DMS153 (cell line): ENCODE results near the gene KDM5B.
"Not testable (repeated sequence)": the region's sequence is repeated elsewhere in the genome, so short reads cannot be mapped to it uniquely, and the experiment has no call there.

Experiments used
- DNase-seq: peaks from one replicate; lab custom pipeline; 2025; lab: John Stamatoyannopoulos, UW

KDM5B gene

DNA sequence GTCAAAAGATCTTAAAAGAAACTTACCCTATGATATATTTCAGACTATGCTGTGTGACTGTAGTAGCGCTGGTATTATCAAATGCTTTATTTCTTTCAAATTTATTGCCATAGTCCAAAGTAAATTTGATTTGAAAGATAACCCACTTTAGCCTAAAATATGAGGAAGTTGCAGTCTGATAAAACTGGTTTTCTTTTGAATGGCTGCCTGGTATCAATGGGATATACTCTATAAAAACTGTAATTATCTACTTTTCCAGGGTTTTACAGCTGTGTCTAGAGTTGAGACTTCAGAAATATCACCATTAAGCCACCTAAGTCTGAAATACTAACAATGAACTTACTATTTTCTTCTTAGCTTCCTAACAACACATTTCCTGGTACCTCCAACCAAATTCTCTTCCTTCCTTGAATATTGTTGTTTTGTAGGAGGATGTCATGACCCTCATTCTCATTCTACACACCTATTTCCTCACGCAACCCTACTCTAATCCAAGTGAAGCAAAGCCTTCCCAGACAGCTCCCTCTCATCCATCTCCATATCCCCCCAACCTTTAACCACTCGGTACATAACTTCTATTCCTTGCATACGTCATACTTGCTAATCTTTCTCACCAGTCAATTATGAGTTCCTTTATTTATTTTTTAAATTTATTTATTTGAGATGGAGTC is 17.0 kb downstream of the KDM5B start:
- no peak for DNase-seq

DNA sequence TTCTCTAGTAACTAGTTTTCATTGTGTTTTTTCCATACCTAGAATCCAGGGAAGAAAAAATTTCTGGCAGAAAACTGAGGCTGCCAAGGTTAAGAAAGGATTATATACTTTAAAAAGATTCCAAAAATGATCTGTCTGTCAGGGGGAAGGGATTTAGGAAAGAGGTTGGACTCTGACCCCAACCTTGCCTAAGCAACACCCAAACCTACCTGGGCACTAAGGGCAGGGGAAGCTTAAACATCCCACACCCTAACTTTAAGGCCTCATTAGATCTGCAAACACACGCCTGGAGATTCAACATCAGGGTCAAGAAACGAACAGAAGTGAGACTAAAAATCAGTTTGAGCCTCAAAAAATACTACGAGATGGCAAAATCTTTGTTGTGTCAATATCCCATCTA is 19.4 kb downstream of the KDM5B start:
- no peak for DNase-seq

DNA sequence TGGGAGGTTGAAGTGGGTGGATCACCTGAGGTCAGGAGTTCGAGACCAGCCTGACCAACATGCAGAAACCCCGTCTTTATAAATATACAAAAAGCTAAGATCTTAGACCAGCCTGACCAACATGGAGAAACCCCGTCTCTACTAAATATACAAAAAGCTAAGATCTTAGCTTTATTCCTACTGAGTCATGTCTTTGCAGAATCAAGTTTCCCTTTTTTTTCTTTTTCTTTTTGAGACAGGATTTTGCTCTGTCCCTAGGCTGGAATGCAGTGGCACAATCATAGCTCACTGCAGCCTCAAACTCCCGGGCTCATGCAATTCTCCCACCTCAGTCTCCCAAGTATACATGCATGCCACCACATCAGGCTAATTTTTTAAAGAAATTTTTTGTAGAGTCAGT is 21.4 kb downstream of the KDM5B start:
- no peak for DNase-seq

DNA sequence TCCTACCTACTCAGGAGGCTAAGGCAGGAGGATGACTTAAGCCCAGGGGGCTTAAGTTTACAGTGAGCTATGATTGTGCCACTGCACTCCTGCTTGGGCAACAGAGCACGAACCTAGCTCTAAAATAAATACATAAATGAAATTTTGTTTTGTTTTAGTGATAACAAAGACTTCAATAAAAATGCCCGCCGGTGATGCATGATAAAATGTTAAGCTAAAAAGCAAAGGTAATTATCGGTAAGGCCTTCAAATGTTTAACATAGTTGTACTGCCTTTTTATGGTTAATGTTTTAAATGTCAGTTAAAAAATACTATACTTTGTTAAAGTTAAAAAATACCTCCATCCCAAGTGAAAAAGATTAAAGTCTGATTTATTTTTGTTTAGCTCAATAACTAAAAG is 27.0 kb downstream of the KDM5B start:
- no peak for DNase-seq

DNA sequence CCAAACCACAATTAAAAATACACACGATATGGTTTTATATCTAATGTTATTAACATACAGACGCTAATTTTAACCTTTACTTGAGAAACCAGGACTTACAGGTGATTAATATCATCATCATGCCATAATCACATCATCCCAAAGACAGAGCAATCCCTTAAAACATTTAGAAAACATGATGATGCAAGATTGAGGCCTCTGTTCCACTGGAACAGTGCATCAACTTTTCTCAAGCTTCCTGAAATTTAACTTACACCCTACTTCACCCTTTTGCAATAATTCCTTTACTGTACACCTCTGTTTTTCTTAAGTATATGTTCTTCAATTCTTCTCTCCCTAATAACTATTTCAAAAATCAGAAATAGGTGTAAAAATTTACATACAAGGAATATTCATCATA is 38.1 kb downstream of the KDM5B start:
- no peak for DNase-seq

DNA sequence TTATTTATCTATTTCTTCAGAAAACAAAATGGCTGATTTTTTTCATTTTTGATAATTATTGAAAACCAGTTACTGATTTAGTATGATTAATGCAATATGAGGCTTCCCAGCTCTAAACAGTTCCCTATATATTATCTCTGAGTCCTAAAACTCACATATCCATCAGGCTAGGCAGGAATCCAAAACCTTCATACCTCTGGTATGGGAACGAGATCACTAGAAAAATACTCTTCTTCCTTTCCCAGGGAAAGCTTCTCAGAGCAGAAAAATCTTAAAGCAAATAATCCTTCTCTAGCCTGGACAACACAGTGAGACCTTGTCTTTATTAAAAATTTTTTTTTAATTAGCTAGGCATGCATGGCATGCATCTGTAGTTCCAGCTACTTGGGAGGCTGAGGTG is 42.5 kb downstream of the KDM5B start:
- no peak for DNase-seq

DNA sequence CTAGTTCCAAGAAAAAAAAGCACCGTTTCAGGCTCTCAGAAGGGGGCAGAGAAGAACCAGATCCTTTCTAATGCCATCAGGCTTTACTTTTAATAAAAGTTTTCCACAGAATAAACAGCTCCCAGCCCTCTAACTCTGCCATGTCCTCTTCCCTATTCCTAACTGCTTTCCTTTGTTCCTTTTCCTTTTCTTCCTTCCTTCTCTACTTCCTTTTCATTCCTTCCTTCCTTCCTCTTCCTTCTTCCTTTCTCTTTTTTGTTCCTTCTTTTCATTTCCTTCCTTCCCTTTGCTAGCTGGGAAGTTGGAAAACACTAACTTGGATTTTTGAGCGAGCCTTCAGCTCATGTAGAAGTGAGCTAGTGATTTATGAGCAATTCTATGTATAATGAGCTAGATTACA is 46.2 kb downstream of the KDM5B start:
- no peak for DNase-seq

DNA sequence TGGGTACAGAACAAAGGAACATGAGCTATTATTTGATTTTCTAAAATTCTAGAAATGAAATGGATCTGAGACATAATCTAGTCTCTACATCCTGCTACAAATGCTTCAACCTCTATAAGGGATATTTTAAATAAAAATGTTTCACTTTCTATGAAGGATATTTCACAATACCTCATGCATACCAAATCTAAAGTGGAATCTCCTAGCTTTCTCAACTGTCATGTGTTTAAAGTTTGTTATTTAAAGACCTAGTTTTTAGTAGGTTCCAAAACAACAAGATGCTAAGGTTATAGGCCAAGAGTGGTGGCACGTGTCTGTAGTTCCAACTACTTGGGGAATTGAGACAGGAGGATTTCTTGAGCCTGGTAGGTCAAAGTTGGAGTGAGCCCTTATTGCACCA is 47.6 kb downstream of the KDM5B start:
- DNase-seq: no peak

DNA sequence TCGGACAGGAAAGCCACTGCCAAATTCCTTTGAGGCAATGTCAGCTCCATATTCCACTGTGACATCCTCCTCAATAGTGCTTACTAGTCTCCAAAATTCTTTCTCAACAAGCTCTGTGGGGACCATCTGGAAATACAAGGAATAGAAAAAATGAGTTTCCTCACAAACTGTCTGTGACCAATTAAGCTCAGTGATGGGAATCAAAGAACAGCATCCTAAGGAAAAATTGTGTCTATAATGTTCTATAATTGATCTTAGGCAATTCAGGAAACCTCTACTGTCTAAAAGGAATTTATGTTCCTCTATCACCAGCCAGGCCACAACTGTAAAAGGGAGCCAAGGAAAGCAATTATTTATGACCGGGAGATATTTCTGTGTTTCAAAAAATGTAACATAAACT is 51.8 kb downstream of the KDM5B start:
- DNase-seq: no peak

DNA sequence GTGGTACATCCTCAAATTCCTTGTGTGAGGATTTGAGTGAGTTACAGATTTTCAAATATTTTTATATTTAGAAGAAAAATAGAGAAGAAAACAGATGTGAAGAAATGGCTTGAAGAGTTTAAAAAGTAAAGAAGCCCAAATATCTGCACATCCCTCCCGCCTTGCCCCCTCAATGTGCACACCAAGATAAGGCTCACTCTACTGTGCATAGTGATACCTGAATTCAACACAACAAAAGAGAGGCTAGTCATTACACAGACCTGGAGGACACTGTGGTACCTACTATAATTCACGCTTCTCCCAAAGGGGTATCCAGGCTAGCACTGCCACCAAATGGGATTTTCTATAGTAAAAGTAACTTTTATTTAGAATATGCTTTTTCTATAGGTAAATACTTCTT is 53.9 kb downstream of the KDM5B start:
- DNase-seq: no peak

DNA sequence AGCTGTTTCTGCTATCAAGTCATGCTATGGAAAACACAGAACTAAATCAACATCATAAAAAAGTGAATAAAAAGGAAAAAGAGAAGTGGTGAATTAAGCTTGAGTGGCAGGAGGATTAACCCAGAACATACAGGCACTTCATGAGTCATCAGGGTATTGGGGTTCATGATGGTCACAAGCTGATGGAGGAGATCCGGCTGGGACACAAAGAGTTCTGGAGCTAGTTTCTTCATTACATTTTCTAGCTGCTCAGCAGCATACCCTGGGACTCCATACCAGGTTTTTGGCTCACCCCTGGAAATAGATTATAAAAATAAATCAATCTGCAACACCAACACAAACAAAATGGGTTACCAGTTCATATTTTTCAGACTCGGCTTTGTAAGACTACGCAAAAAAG is 55.4 kb downstream of the KDM5B start:
- no peak for DNase-seq

DNA sequence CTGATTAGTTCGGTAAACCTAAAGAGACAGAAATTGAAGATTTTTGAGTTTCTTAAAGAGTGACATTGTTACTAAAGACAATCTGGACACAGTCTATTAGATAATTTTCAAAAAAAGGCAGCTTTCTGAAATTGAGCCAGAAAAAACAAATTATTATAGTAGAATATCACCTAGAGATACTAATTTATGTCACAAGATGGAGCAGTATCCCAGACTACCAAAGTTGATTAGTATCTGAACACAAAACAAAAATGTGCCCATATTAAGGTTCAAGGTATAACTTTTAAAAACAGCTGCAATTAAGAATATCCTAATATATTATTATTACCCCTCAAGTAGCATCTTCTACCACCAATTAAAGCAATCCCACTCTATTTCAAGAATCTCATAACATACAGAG is 57.5 kb downstream of the KDM5B start:
- no peak for DNase-seq

DNA sequence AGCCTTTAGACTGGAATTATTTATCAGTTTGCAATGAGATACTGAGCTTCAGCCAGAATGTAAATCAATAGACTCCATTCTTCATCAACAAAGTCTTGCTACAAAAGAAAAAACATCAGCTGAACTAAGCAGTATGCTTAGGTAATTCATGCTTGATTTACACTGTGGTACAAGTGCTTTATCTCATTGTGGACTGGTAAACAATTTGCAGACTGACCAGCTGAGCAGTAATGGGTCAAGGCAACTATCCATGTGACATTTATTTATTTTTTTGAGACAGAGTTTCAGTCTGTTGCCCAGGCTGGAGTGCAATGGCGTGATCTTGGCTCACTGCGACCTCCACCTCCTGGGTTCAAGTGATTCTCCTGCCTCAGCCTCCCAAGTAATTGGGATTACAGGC is 58.2 kb downstream of the KDM5B start:
- DNase-seq: no peak

DNA sequence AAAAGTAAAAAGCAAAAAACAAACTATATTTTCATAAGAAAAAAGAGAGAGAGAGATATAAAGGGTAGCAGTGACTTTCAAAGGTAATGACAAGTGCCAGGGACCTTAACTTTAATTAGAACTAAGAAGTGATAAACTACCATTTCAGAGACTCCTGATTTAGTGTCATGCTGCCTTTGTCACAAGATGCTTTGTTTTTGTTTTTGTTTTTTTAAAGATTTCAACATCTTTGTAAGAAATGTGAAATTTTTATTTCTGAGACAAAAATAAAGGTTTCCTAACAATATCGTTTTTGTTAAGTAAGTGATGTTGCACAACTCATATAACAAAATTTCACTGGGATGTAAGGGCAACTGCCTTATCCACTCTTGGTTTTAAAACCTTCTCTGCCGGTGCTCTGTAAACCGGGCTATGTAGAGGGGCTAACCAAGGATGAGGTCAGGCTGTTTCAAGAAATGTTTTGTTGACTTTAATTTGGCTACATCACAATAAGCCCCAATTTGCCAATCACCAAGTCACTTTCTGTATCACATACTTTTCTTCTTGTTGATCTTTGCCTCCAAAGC is 62.8 kb downstream of the KDM5B start:
- no peak for DNase-seq

DNA sequence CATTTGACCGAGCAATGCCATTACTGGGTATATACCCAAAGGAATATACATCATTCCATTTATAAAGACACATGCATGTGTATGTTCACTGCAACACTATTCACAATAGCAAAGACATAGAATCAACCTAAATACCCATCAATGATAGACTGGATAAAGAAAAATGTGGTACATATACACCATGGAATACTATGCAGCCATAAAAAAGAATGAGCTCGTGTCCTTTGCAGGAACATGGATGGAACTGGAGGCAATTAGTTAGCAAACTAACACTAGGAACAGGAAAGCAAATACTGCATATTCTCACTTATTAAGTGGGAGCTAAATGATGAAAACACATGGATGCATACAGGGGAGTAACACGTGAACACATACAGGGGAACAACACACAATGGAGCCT is 63.5 kb downstream of the KDM5B start:
- not testable (repeated sequence) for DNase-seq

DNA sequence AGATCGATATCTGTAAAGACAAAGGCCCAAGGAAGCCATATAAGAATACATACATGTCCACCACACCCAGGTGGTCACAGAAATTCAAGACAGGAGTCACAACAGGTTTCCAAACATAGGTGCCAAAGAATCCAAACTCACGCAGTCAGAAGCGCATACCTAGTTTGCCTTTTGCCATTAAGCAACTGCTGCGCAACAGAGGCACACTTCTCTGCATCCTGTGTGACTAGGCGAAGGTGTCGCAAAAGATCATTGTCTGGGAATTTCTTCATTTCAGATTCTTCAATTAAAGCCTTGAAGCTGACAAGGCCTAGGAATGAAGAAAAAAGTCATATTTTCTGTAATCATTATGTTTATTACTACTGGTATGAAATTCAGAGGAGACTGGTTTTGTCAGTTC is 65.7 kb downstream of the KDM5B start:
- no peak for DNase-seq

DNA sequence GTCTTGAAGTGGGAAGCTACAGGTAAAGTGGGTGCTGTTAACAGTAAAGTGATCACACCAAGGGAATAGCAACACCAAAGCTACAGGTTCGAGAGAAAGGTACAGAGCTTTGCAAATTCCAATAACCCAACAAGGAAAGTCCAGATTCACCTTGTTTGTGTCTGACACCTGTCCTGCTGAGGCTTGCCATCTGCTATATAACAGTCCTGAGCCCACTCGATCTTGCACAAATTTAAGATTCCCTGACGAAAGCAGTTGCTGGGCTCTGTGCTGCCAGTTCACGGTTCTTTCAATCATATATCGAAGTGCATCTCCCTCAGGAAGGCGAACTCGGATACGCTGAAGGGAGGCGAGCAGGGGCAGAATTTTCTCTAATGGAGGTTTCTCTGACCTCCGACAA is 75.0 kb downstream of the KDM5B start:
- no peak for DNase-seq

DNA sequence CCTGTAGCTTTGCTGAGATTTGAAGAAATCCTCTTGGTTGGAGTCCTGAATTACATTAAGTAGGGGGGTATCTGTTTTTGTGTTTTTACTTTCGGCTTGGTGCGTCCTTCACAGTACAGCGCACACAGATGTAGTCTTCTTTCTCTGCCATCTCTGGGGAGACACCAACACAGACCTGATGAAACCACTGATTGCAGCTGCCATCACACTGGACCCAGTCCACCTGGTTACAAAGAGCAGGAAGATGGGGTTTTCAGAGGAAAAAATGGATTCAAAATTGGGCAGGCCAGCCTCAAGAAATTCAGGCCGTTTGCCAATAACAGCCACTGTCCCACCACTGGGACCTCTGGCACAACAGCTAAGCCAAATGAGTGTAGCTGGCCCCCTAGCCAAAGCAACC is 79.3 kb downstream of the KDM5B start:
- DNase-seq: no peak

DNA sequence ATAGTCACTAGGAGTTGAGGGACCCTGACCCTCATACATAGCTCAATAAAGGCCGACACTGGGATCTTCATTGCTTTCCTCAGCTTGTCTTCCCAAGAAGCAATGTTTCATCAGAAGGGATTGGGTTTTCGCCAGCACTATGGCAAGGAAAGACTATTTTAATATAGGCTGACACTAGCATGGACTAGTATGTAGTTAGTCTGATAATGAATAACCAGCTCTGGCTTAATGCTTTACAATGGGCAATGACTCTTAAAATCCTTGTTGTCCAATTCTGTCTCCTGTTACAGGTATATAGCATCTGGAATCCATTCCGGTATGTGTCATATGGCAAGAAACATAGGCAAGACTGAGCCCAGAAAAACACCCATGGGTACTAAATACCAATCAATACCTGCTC is 82.7 kb downstream of the KDM5B start:
- no peak for DNase-seq

DNA sequence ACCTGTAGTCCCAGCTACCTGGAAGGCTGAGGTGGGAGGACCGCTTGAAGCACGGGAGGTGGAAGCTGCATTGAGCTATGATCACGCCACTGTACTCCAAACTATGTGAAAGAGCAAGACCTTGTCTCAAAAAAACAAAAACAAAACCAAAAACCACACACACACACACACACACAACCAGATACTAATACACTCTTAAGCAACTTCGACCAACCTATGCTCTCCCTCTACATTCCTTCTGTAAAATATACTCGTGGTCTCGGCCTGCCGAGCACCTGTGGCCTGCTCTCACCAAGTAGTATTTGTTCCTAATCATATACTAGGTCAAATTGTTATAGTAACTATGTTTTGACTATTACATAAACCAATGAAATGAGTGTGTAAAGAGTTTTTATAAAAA is 84.5 kb downstream of the KDM5B start:
- no peak for DNase-seq

DNA sequence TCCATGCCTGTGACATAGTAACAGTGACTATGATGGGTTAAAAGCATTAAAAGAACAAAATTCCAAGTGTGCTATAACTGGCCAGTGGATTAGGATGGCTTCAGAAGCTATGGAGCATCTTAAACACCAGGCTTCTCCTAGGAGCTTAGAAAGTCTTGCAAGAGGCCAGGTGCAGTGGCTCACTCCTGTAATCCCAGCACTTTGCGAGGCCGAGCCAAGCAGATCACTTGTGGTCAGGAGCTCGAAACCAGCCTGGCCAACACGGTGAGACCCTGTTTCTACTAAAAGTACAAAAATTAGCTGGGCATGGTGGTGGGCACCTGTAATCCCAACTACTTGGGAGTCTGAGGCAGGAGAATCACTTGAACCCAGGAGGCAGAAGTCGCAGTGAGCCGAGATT is 85.2 kb downstream of the KDM5B start:
- not testable (repeated sequence) for DNase-seq

DNA sequence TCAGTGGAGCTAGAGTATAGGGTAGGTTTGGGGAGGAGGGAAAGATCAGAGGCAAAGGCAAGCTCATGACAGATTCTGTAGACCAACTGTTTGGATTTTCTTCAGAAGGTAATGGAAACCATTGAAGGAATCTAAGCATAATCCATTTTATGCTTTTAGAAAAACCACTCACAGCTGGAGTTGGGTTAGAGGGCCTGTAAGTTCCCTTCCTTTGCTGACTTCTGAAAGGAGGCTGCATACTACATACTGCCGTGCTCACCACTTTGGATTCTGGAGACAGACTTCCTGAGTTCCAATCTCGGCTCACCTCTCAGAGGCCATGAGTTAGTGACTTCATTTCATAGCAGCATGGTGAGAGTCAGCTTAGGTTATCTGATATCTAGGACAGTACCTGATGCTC is 91.6 kb downstream of the KDM5B start:
- DNase-seq: no peak

DNA sequence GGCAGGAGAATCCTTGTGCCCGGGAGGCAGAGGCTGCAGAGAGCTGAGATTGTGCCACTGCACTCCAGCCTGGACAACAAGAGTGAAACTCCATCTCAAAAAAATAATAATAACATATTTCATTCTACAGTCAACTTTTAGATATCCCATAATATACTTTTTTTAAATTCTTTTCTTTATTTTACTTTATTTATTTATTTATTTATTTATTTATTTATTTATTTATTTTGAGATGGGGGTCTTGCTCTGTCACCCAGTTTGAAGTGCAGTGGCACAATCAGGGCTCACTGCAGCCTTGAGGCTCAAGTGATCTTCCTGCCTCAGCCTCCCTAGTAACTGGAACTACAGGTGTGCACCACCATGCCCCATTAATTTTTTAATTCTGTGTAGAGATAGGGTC is 94.0 kb downstream of the KDM5B start:
- not testable (repeated sequence) for DNase-seq

DNA sequence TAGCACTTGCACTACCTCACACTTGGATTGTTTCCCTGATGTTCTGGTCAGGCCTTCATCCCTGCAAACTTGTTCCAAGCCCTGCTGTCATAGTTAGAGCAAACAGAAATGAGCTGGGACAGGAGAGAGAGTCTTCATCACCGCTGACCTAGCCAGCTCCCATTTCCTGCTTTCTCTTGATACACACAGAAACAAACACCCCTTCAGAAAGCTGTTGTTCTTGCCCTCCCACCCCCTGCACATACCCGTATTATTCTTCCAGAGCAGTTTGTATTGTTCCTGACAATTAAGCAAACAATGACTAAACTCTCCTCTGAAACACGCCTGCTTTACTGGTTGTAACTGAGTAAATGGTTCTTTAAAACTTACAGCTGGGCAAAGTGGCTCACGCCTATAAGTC is 95.1 kb downstream of the KDM5B start:
- peak; percentile 92 for DNase-seq
